Neural cell (in vitro differentiated cells): Measurements from ENCODE around the gene SUGCT.

Source experiments
- EP300 ChIP-seq: fragments of 450-650 bp; conservative IDR thresholded peaks from 2 replicates; pipeline ENCODE4 v1.6.1; 2014; ENCODE audit warnings: antibody characterized with exemption, mild to moderate bottlenecking, moderate library complexity; ENCODE audit not compliant: poor library complexity, severe bottlenecking
- EZH2 ChIP-seq: fragments of 200-600, 300-800 bp; shearing (Covaris generic), sonication (generic); IDR thresholded peaks from 2 replicates; pipeline ENCODE4 v1.6.1; 2014; ENCODE audit warnings: antibody characterized with exemption, low read length, borderline replicate concordance, mild to moderate bottlenecking; ENCODE audit not compliant: insufficient read depth, poor library complexity, severe bottlenecking
- POLR2AphosphoS5 ChIP-seq: IDR thresholded peaks from 2 replicates; pipeline ENCODE4 v1.6.1; 2012
- TAF1 ChIP-seq: IDR thresholded peaks from 2 replicates; pipeline ENCODE4 v1.6.1; 2012; ENCODE audit warnings: low read depth
- TF ChIP-seq, protein P1 (sequence below): fragments of 450-650 bp; IDR thresholded peaks from 2 replicates; pipeline ENCODE4 v1.5.1; 2014; ENCODE audit warnings: antibody characterized with exemption, mild to moderate bottlenecking, moderate library complexity; ENCODE audit not compliant: poor library complexity, severe bottlenecking
- TF ChIP-seq, protein P2 (sequence below): IDR thresholded peaks from 2 replicates; pipeline ENCODE4 v1.6.1; 2012; ENCODE audit warnings: borderline replicate concordance

DNA sequence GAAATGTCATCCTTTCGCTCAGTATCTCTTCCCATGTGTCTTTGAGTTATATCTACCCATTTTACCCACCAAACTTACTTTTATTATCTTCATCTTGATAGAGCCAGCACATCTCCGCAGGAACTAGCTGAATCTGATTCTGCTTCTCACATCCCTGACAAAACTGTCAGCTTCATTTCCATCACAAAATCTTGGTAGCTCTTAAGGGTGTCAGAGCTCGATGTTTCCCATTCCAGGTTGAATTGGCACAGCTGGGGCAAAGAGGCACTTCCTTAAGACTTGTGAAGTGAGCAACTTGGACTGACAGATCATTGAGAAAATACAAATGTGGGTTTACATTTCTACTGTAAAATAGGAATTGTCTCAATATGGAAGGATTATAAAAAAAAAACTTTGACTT lies 434.5 kb downstream of the SUGCT start:
- TF ChIP-seq, protein P1, sequence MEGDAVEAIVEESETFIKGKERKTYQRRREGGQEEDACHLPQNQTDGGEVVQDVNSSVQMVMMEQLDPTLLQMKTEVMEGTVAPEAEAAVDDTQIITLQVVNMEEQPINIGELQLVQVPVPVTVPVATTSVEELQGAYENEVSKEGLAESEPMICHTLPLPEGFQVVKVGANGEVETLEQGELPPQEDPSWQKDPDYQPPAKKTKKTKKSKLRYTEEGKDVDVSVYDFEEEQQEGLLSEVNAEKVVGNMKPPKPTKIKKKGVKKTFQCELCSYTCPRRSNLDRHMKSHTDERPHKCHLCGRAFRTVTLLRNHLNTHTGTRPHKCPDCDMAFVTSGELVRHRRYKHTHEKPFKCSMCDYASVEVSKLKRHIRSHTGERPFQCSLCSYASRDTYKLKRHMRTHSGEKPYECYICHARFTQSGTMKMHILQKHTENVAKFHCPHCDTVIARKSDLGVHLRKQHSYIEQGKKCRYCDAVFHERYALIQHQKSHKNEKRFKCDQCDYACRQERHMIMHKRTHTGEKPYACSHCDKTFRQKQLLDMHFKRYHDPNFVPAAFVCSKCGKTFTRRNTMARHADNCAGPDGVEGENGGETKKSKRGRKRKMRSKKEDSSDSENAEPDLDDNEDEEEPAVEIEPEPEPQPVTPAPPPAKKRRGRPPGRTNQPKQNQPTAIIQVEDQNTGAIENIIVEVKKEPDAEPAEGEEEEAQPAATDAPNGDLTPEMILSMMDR = no peak
- TF ChIP-seq EZH2 (no peak), EP300 (no peak), POLR2AphosphoS5 (no peak), TAF1 (no peak)
- TF ChIP-seq, protein P2, sequence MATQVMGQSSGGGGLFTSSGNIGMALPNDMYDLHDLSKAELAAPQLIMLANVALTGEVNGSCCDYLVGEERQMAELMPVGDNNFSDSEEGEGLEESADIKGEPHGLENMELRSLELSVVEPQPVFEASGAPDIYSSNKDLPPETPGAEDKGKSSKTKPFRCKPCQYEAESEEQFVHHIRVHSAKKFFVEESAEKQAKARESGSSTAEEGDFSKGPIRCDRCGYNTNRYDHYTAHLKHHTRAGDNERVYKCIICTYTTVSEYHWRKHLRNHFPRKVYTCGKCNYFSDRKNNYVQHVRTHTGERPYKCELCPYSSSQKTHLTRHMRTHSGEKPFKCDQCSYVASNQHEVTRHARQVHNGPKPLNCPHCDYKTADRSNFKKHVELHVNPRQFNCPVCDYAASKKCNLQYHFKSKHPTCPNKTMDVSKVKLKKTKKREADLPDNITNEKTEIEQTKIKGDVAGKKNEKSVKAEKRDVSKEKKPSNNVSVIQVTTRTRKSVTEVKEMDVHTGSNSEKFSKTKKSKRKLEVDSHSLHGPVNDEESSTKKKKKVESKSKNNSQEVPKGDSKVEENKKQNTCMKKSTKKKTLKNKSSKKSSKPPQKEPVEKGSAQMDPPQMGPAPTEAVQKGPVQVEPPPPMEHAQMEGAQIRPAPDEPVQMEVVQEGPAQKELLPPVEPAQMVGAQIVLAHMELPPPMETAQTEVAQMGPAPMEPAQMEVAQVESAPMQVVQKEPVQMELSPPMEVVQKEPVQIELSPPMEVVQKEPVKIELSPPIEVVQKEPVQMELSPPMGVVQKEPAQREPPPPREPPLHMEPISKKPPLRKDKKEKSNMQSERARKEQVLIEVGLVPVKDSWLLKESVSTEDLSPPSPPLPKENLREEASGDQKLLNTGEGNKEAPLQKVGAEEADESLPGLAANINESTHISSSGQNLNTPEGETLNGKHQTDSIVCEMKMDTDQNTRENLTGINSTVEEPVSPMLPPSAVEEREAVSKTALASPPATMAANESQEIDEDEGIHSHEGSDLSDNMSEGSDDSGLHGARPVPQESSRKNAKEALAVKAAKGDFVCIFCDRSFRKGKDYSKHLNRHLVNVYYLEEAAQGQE = no peak
